HPDE6-E6E7 (cell line): ENCODE results near the gene NABP1.

ENCODE experiments used
- DNase-seq: peaks from one replicate; pipeline ENCODE4 v3.0.0; 2011; ENCODE audit warnings: missing footprints; ENCODE audit errors: extremely low spot score

Gene NABP1

DNA sequence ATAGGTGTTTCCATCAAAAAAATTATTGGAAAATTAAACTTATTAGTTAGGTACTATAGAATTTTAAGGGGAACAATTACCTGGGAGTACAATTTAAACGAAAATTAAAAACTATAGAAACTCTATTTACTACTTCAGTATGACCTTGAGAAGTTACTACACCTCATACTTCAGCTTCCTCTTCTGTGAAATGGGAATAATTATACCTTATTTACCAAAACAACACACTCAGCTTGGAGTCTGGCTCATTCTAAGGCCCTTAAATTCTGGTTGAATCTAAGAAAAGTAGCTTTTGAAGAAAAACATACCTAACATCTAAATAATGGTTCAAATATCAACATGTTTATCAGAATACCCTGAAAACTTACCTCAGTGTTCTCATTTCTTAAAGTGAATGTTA lies 2.7 kb downstream of the NABP1 start:
- no peak for DNase-seq

DNA sequence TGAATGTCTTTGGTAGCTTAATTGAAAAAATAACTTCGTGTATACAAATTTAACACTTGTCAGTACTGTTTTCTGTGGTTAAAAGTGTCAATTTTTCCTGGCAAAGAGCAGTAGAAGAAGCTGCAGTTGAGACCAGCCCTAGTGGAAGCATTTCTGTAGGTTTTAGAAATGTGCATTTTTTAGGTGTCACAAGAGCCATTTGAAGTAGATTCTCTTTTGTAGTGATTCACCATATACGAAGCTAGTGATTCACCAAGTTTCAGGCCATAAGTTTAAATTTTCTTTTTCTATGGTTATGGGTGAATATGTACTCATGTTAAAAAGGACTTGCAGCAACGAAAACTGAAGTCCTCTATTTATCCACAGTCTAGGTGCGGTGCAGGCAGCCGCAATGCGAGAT lies 4.2 kb downstream of the NABP1 start:
- no peak for DNase-seq

DNA sequence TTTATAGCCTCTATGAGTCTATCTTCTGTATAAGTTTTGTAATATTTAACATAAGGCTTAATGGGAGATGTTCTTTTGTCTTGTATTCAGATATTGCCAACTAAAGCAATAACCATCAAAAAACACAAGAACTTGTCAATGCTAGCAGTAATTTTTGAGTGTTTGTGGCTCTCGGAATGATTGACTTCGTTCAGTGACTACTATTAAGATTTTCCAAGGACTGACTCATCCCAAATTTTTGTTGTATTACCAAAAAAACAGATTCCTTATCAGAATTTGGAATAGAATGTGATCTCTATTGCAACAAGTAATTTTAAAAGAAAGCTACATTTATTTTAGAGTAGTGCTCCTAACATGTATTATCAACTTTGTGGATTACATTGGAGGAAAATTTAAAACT lies 8.1 kb downstream of the NABP1 start:
- DNase-seq: no peak

DNA sequence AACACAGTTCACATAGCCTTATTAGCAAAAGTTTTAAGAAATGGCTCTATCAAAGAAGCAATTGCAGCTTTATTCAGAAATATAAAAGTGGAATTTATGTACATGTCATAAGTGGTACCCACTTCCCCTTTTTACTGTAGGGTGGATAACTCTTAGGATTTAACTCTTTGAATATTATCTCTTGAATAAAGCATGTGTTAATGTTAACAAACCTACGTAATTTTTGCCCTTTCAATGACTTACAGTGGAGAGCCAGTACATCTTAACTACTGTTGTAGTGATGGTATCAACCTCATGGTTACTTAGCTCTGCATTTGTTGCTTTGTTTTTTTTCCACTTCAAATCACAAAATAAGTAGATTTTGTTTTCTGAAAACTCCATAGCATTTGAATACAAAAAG lies 8.8 kb downstream of the NABP1 start:
- no peak for DNase-seq

DNA sequence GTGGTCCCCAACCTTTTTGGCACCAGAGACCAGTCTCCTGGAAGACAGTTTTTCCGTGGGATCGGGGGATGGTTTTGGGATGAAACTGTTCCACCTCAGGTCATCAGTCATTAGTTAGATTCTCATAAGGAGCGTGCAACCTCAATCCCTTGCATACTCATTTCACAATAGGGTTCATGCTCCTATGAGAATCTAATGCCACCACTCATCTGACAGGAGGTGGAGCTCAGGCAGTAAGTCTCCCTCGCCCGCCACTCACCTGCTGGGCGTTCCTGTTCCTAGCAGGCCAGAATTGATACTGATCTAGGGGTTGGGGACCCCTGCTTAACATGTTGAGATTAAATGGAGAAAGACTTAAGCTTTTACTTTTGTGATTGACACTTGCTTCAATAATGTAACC lies 9.9 kb downstream of the NABP1 start:
- DNase-seq: no peak

DNA sequence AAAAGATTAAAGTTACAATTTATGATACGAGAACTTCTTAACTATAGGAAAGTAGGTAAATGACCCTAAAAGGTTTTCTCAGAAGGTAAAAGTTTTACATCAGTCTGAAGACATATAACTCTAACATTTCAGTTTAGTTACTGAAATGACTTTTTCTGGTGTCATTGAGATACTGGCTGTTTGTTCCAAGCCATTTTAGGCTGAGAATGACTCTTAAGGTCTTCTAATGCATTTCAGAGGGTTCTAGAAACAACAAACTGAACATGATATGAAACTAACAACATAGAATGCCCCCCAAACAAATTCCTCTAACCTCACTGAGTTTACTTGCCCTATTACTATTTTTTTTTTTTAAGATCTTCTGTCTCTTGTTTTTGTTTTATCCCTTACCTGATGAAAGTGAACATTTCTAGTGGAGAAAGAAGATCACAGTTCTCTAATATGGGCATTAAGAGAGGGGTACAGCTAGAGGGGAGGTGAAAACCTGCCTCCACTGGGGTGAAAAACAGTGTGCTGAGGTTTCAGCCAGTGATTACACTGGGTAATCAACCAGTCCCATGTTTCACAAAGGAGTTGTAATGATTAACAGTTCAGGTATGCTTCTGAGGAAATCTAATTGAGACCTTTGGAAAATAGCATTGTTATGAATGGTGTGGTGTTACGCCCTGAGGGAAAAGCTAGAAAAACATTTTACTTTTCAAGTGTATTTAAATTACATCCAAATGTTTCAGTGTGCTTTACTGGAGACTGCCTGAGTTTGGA lies 11.2 kb downstream of the NABP1 start:
- peak; percentile 64 for DNase-seq

DNA sequence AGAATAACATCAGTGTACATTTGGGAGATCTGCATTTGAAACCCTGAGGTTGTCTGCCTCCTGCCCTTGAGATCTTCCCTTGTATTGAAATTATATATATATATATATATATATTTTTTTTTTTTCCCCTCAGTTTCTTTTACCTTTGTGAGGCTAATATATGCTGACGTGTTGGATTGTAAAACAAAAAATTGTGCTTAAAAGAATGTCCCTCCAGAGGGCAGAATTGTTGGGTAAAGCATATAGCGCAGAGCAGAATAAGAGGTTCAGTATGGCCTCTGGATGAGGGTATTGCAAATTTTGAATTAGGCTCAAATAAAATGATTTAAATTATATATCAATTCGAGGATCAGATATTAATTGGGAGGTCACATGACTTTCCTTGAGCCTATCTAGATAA lies 12.4 kb downstream of the NABP1 start:
- DNase-seq: no peak

DNA sequence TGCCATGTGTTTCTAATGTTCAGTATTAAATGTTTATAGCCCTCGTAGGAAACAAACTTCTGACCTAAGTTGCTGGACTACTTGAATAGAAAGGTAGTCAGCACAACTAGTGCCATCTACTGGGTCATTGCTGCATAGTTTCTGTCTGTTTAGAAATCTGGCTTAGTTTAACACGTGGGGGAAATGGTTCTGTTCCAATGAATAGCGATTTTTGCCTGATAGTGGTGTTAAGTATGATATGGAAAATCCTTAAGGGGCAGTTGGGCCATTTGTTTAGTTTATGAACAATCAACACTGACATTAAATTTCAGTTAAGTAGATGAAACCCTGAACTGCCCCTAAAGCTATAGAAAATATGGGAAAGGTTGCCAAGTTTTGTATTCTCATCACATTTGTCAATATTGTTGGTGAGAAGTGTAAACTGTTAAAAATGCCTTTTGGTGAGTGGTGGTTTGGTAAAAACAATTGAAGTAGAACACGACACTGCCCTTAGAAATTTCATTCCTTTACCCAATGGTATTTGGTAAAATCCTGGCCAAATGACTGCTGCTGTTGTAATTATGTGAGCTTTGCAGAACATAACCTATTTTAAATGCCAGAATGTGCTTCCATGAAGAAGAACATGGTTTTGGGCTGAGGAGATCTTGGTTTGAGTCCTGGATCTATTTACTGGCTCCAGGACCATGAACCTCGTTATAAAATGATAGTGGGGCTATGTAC lies 13.2 kb downstream of the NABP1 start:
- no peak for DNase-seq

DNA sequence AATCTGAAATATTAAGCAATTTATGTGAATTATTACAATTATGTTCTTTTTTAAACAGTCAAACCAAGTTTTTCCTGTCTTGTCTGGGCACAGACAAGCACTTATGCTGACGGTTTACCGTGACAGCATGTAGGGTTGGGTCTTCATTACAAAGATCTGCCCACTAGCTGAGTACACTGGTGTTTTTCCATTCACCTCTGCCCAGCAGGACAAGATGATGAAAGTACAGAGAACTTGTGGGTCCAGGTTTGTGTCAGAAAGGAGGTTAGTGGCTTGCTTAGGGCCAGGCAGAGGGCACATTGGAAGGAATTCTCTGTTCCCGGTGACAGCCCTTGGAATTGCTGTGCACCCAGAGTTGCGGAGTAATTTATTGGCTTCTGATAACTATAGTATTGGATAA lies 14.0 kb downstream of the NABP1 start:
- no peak for DNase-seq

DNA sequence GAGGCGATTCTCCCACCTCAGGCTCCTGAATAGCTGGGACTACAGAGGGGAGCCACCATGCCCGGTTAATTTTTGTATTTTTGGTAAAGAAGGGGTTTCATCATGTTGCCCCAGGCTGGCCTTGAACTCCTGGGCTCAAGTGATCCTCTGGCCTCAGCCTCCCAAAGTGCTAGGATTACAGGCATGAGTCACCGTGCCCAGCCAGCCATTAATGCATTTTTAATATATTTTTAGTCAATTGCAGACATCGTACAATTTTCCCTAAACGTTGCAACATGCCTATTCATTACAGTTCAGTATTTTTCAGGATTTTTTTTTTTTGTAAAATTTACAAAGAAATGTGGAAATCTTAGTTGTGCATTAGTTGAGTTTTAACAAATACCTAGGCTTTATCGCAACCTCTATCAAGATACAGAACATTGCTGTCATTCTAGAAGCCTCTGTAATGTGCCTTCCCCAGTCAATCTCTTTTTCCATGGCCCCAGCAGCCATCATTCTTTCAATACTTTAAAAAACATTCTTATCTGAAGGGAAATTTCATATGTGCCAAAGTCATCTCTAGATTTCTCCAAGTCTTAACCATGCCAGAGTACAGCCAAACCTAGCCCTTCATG lies 14.7 kb downstream of the NABP1 start:
- DNase-seq: no peak

DNA sequence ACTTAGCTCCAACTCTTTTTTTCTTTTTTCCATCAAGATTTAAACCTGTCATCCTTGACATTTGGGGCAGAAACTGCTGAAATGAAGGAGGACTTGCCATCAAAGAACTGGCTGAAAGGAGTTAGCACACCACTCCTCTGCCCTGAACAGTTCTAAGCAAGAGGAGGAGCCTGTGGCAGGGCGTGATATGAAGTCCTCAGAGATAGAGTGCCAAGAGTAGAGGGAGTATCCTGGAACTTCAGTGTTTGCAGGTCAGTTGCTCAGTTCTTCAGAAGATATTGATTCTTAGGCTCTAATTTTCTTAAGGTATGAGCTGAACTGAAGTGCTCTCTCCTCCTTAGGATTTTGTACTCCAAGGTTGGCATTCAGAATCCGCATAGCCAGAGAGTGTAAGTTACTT lies 15.2 kb downstream of the NABP1 start:
- DNase-seq: no peak

DNA sequence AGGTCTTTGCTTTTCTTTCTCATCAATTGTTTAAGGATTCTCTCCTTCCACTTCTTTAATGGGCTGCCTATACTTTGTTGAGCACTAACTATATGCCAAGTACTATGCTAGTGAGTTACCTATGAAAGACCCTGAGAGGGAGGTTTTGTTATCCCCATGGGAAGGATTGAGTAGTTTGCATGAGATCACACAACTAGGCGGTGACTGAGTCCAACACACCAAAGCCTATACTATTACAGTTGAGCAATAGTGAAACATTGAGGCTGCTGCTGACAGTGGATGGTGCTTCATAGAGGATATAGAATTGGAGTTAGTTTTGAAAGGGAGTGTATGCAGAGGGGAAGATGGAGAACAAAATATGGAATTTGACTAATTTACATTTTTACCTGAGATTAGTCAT lies 15.8 kb downstream of the NABP1 start:
- DNase-seq: no peak

DNA sequence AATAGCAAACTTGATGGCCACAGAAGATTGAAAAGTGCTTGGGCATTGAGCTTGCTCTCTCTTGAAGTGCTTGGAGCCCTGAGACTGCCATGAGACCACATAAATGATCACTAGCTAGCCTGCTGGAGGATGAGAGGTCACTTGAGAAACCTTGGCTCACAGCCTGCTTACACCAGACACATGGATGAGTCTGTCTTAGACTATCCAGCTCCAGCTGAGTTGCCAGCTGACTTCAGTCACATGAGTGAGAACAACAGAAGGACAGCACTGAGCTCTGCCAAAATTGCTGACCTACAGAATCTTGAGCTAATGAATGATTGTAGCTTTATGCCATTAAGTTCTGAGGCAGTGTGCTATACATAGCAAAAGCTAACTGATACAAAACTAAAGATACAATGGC lies 18.1 kb downstream of the NABP1 start:
- DNase-seq: no peak

DNA sequence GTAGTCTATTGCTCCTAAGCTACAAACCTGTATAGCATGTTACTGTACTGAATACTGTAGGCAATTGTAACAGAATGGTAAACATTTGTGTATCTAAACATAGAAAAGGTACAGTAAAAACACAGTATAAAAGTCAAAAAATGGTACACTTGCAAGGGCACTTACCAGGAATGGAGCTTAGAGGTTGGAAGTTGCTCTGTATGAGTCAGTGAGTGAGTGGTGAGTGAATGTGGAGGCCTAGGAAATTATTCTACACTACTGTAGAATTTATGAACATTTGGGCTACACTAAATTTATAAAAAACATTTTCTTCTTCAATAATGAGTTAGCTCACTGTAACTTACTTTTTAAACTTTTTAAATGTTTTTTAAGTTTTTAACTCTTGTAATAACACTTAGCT lies 19.0 kb downstream of the NABP1 start:
- no peak for DNase-seq

DNA sequence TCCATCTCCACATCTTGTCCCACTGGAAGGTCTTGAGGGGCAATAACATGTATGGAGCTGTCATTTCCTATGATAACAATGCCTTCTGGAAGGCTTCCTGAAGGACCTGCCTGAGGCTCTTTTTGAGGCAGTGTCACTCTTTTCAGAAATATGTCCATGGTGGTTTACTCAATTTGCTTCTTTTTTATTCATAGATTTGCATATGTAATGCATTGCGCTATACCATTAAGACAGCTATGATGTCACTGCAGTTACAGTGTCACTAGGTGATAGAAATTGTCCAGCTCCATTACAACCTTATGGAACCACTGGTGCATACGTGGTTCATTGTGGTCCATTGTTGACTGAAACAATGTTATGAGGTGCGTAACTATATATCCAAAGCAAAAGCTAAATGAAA lies 19.9 kb downstream of the NABP1 start:
- DNase-seq: no peak

DNA sequence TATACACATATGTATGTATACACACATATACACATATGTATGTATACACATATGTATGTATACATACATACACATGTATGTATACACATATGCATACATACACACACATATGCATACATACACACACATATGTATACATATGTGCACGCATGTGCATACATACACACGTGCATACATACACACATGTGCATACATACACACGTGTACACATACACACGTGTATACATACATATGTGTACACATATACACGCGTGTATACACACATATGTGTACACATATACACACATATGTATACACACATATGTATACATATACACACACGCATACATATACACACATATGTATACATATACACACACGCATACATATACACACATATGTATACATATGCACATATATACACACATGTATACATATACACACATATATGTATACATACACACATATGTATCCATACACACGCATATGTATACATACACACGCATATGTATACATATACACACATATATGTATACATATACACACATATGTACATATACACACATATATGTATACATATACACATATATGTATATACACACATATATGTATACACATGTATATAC lies 21.5 kb downstream of the NABP1 start:
- DNase-seq: no peak

DNA sequence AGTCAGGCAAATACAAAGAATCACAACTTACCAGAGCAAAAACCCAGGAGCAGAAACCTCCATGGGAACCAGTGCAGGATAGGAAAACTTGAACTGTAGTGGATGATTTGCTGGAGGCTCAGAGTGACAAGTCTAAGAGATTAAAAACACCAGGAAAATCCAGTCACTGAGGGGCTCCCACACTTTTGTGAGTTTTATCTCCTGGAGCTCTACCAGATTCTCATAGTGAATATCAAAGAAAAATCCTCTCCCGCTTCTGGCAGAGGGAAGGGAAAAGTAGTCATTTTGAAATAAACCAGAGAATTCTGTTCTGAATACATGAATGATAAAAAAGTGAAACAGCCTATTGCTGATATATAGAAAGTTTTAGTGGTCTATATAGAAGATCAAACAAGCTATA lies 23.1 kb downstream of the NABP1 start:
- DNase-seq: no peak

DNA sequence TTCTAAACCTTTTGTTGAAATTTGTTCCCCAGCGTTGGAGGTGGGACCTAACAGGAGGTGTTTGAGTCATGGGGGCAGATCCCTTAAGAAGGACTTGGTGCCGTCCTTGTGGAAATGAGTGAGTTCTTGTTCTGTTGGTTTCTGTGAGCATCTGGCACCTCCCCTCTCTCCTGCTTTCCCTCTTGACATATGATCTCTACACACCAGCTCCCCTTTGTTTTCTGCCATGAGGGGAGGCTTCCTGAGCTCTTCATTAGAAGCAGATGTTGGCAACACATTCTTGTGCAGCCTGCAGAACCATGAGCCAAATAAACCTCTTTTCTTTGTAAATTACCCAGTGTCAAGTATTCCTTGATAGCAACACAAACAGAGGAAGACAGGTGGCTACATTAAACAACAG lies 23.8 kb downstream of the NABP1 start:
- no peak for DNase-seq

DNA sequence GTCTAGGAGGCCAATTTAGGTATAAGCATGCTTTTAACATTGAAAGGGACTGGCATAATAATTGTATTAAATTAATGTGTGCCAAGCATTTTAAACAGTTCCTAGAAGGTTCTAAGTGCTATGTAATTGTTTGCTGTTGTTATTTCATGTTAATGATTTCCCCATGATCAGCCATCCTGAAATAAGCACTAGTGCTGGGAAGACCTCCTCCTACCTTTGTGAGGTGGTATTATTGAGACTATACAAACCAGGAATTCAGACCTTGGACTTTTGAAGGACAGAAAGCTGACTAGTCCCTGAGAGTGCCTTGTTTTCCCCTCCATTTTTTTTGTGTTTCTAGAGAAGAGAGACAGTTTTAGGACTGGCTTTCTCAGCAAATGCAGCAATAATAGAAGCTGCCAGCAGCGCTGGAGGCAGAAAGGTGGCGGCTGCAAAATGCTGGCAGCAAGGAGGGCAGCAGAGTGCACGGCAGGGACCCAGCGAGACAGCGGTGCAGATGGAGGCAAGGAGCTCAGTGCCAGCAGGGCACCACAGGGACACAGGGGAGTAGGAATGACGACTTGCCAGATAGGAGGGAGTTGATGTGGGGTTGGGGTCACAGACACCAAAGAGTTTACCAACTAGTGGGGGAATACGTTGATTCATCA lies 25.3 kb downstream of the NABP1 start:
- no peak for DNase-seq

DNA sequence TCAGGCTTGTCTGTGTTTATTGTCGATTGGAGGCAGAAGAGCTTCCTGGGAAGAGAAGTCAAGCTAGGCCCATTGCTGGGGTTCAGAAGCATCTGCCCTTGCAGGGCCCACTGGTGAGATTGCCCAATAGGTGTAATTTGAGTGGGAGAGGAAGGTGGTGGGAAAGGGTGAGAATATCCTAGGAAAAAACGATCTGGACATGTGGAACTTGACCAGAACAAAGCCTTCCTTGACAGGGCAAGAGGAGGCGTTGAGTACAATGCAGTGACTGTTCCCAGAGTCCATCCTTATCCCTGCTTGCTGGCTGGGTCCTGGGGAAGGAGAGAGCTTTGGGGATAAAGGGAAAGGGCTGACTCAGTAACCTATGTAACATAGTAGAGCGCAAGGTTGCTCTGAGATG lies 27.1 kb downstream of the NABP1 start:
- DNase-seq: no peak

DNA sequence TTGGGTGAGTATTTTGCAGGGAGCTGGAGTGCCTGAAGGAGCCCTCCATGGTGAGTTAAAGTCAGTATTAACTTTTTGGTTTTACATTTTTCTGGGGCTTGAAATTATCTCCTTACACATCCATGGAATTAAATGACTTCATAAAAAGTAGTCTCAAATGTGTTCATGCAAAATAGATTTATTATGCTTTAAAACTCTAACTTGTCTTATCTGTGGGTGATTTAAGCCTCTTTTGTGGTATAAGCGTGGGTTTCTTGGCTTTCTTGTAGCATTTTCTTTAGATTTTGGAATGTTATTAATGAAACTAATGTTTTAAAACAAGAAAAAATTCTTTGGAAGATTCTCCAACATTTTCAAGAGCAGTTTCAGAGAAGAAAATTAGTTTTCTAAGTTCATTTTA lies 27.8 kb downstream of the NABP1 start:
- no peak for DNase-seq

DNA sequence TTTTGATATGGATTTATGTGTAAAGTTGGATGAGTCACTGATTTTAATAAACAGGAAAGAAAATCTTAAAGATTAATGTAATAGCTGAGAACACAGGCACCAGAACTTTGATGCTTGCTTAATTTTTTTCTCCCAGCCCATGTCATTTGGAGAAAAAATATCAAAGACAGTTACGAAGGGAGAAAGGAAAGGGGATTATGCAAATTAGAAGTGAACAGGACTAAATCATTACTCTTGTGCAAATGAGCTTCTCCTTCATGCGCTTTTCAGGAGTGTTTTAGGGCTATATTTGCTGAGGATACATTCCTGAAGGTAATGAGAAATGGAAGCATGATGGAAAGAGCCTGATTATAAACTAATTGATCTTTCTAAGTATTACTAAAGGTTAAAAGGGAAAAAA lies 28.9 kb downstream of the NABP1 start:
- no peak for DNase-seq
